Skeletal muscle cell (primary cell): ENCODE results near the gene TSR3.

Experiments used
- DNase-seq: peaks from one replicate; pipeline ENCODE4 v3.0.0-alpha.2; 2010; ENCODE audit warnings: low read depth
- H3K4me3 ChIP-seq: 2 replicates; pipeline ENCODE4 v1.5.1; 2011; ENCODE audit warnings: low read depth, mild to moderate bottlenecking, control low read depth, low read length, moderate library complexity

Gene TSR3

GRCh38 chr16:1378804-1379303 lies 27.2 kb upstream of the TSR3 start:
- DNase-seq: peak; percentile 21
- H3K4me3 ChIP-seq: peak overlapping the region; percentile 51

GRCh38 chr16:1378087-1378803 lies 26.6 kb upstream of the TSR3 start:
- peak overlapping the region; percentile 51 for H3K4me3 ChIP-seq
- no peak for DNase-seq

DNA sequence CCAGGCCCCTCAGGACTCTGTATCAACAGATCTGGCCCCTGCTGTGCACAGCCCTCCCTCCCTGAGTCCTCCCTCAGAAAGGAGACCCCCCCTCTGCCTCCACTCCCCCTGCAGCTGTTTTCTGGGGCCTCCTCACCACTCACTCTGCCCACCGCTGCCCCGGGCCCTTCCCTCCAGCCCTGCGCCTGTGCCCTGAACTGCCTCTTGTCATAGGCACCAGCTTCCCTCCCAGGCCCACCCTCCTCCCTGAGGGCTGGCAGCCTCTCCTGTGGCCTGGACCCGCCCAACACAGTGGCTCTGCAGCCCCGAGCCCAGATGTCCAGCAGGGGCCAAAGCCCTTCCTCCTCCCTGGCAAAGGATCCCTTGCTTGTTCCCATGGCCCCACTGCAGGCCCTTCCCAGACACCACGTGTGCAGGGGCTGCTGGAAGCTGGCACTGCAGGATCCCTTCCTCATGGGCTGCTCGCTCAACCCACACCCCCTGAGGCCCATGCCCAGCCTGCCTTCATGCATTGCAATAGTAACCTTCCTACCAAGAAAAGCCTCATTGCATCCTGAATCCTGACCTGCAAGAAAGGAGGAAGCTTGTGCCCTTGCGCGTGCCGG lies 25.8 kb upstream of the TSR3 start:
- no peak overlapping the region for H3K4me3 ChIP-seq
- DNase-seq: no peak

DNA sequence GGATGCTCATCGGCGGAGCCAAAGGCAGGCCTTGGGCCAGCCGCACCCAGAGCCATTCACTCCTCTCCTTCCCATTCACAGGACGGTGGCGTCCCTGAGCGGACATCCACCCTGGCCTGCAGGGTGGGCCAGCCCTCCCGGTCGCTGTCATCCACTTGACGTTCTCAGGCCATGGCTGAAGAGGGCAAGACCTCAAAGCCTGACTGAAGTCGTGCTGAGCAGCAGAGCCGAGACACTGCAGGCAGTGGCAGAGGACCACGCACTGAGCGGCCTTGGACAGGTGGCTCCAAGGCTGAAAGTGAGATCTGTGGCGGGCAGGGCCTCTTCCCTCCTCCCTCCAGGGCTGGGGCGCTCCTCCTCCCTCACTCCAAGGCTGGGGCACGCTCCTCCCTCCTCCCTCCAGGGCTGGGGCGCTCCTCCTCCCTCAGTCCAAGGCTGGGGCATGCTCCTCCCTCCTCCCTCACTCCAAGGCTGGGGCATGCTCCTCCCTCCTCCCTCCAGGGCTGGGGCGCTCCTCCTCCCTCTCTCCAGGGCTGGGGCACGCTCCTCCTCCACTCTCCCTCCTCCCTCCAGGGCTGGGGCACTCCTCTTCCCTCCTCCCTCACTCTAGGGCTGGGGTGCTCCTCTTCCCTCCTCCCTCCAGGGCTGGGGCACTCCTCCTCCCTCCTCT lies 24.2 kb upstream of the TSR3 start:
- no peak for DNase-seq
- no peak overlapping the region for H3K4me3 ChIP-seq

DNA sequence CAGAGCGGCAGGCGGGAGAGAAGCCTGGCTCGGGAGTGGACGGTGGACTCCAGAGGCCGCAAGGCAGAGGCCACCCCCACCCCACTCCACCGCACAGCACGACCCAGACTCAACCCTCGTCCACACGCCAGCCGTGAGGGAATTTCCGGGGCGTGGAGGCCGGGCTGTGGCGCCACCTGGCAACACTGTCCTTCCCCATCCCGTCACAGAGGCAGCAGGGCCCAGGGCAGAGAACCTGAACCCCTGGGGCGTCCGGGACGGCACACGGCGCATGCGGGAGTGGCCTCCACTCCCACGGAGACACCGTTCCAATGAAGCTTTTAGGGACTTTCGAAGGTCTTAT lies 23.6 kb upstream of the TSR3 start:
- H3K4me3 ChIP-seq: no peak overlapping the region
- no peak for DNase-seq

- no peak overlapping the region for H3K4me3 ChIP-seq
- peak; percentile 7 for DNase-seq
These were observed 23.0 kb upstream of the TSR3 start for GRCh38 chr16:1374418-1375297.

- DNase-seq: no peak
These were observed 20.7 kb upstream of the TSR3 start for GRCh38 chr16:1372292-1372950.

DNA sequence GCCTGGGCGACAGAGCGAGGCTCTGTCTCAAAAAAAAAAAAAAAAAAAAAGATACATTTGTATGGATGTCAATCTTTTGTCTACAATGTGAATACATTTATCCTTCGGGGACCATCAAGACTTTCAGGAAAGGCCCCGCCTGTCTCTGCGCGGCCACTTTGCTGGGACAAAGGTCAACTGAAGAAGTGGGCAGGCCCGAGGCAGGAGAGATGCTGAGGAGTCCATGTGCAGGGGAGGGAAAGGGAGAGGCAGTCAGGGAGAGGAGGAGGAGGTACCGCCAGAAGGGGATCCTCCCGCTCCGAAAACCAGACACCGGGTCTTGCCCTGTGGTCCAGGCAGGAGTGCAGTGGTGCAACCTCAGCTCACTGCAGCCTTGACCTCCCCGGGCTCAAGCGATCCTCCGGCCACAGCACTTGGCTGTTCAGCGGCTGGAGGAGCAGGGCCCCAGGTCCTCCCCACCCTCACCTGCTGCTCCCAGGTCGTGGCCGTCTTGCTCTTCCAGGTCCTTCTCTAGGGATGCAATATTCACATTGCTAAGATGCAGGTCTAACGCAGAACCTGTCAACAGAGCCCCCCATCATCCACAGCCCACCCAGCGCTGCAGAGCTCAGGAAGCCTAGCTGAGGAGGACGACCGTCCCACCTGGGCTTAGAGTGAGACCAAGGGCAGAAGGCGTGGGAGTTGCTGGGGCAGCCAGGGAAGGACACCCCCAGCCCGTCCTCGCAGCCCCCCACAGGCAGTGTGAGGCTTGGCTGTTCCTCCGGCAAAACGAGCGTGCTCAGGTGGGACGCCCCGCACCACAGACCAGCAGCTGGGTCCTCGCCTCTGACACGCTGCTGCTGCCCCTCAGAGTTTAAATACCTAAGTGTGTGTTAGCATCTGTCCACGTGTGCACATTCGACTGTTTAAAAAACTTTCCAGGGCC lies 19.6 kb upstream of the TSR3 start:
- no peak for DNase-seq
- no peak overlapping the region for H3K4me3 ChIP-seq

More at GRCh38 chr16:1372292-1372950, 20.7 kb upstream of the TSR3 start:
- H3K4me3 ChIP-seq: no peak overlapping the region

DNA sequence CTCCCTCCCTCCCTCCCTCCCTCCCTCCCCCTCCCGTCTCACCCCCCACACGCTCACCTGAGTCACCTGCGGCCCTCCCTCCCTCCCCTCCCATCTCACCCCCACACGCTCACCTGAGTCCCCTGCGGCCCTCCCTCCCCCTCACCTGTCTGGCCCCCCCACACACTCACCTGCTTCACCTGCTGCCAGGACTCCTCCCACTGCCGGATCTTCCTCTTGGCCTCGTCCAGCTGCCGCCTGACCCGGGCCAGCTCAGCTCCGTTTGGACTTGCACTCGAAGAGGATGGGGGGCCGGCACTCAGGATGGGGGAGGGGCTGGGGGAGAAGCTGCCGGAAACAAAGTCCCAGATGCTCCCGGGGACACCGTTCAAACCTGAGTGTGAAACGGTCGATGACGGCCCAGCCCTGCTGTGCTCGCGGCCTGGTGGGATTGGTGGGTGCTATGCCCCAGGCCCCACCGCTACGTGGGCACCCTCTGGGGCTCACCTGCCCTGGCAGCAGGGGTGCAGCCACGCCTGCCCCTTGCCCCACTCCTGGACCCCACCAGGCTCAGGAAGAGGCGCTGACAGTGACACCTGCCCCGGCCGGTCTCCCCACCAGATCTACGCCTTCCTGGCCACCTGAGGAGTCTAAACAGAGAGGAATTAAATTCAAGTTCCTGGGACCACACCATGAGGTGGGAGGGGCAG lies 16.0 kb upstream of the TSR3 start:
- no peak for DNase-seq
- H3K4me3 ChIP-seq: no peak overlapping the region

GRCh38 chr16:1366712-1367299 lies 15.1 kb upstream of the TSR3 start:
- no peak overlapping the region for H3K4me3 ChIP-seq
- DNase-seq: no peak

DNA sequence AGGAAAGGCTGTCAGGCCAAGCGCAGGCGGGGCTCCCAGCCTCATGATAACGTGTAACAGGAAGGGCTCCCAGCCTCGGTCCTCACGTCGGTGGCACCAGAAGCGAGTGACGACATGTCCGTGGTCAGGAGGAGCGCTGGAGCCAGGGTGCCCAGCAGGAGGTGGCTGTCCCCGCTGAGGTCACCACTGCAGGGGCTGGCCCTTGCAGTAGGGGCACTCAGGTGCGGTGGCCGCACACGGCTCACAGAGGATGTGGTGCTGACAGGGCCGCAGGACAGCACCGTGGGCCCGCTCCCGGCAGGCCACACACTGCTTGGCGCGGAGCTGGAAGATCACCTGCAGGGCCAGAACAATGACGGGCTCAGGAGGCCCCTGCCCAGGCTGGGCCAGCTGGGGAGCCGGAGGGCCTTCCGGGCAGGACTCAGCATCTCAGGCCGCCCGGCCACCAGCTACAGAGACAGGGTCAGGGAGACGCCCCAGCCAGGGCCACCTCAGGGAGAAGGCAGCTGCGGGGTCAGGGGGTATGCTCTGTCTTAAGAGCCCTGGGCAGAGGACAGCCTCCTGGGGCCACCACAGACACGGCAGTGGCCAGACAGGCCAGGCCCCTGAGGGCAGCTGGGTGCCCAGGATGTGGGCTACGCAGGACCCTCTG lies 14.5 kb upstream of the TSR3 start:
- DNase-seq: no peak
- no peak overlapping the region for H3K4me3 ChIP-seq

GRCh38 chr16:1364510-1364909 lies 12.8 kb upstream of the TSR3 start:
- DNase-seq: no peak
- no peak overlapping the region for H3K4me3 ChIP-seq

DNA sequence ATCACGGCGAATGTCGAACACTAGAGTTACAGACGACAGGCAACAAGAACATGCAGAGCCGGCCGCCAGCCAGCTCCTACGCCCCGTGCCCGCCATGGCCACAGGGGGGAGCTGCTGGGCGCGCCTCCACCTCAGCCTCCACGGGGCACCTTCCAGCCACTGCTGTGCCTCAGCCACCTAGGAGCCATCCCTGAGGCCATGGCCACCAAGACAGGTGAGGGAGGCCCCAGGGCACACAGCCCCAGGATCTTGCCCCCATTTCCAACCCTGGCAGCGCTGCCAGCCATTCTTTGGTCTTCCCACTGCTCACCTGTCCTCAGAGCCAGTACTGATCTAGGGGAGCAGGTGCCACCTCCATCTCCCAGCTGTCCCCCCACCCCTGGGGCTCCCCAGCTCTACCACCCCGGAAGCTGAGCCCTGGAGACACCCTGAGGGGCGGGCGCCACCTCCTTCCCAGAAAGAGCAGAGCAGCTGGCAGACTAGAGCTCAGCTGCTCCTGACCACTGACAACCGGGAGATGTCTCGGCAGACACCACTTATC lies 11.9 kb upstream of the TSR3 start:
- H3K4me3 ChIP-seq: no peak overlapping the region
- DNase-seq: no peak

GRCh38 chr16:1362807-1363206 lies 11.1 kb upstream of the TSR3 start:
- H3K4me3 ChIP-seq: no peak overlapping the region
- DNase-seq: no peak

- no peak for DNase-seq
- no peak overlapping the region for H3K4me3 ChIP-seq
These were observed 10.1 kb upstream of the TSR3 start for GRCh38 chr16:1361685-1362360.

- no peak for DNase-seq
These were observed 6.4 kb upstream of the TSR3 start for GRCh38 chr16:1357906-1358566.

More at GRCh38 chr16:1357906-1358566, 6.4 kb upstream of the TSR3 start:
- no peak overlapping the region for H3K4me3 ChIP-seq
